HFF-Myc (cell line): ENCODE measurements around the gene LMX1B.

Source experiments
- DNase-seq: peaks from one replicate; pipeline ENCODE4 v3.0.0-alpha.2; 2011; ENCODE audit warnings: low read depth; ENCODE audit errors: extremely low read depth
- H3K4me3 ChIP-seq: replicated peaks from 2 replicates; pipeline ENCODE4 v1.5.1; 2011; ENCODE audit warnings: low read depth, mild to moderate bottlenecking, control low read depth, low read length
- TF ChIP-seq, protein P1 (sequence below): IDR thresholded peaks from 2 replicates; pipeline ENCODE4 v1.5.1; 2012; ENCODE audit warnings: mild to moderate bottlenecking, low read depth, low read length, control low read depth; ENCODE audit errors: missing control alignments

The LMX1B gene

DNA sequence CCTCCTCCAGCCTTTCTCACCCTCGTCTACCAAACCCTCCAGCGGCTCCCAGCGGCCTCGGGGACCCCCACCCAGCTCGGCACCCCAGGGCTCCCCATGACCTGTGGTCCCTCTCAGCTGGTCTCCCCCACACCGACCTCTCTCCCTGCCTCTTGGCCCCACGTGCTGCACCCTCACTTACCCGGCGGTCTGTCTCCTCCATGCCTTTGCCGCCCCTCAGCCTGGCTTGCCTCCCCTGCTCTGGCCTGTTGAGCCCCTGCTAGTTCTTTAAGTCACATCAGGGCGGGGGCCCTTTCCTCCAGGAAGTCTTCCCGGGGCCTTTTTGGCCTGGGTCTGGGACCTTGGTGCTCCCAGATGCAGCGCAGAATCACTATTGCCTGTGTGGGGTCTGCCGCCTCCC is 81.5 kb downstream of the LMX1B start:
- no peak for DNase-seq
- TF ChIP-seq, protein P1, sequence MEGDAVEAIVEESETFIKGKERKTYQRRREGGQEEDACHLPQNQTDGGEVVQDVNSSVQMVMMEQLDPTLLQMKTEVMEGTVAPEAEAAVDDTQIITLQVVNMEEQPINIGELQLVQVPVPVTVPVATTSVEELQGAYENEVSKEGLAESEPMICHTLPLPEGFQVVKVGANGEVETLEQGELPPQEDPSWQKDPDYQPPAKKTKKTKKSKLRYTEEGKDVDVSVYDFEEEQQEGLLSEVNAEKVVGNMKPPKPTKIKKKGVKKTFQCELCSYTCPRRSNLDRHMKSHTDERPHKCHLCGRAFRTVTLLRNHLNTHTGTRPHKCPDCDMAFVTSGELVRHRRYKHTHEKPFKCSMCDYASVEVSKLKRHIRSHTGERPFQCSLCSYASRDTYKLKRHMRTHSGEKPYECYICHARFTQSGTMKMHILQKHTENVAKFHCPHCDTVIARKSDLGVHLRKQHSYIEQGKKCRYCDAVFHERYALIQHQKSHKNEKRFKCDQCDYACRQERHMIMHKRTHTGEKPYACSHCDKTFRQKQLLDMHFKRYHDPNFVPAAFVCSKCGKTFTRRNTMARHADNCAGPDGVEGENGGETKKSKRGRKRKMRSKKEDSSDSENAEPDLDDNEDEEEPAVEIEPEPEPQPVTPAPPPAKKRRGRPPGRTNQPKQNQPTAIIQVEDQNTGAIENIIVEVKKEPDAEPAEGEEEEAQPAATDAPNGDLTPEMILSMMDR, result no peak

DNA sequence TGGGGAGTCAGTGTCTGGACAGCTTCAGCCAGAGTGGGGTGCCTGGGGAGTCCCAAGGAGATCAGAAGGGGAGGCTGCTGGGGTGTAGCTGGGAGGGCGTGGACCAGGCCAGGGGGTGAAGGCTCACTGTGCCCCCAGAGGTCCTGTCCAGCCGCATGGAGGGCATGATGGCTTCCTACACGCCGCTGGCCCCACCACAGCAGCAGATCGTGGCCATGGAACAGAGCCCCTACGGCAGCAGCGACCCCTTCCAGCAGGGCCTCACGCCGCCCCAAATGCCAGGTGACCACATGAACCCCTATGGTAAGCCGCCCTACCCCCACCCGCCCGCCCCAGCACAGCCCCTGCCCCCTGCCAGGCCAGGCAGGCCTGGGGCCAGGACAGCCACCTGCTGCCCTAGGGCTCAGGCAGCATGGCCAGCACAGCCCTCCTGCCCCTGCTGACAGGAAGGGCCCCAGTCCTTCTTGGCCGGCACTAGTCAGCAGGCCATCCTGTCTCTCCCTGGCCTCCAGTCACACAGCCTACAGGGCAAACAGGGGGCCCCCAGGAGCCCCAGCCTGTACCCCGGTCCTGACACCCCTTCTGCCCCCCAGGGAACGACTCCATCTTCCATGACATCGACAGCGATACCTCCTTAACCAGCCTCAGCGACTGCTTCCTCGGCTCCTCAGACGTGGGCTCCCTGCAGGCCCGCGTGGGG is 82.1 kb downstream of the LMX1B start:
- H3K4me3 ChIP-seq, result no peak overlapping the region
- TF ChIP-seq, protein P1, result no peak
- DNase-seq, result no peak

More for the DNA sequence above, 81.5 kb downstream of the LMX1B start:
- H3K4me3 ChIP-seq, result no peak overlapping the region

DNA sequence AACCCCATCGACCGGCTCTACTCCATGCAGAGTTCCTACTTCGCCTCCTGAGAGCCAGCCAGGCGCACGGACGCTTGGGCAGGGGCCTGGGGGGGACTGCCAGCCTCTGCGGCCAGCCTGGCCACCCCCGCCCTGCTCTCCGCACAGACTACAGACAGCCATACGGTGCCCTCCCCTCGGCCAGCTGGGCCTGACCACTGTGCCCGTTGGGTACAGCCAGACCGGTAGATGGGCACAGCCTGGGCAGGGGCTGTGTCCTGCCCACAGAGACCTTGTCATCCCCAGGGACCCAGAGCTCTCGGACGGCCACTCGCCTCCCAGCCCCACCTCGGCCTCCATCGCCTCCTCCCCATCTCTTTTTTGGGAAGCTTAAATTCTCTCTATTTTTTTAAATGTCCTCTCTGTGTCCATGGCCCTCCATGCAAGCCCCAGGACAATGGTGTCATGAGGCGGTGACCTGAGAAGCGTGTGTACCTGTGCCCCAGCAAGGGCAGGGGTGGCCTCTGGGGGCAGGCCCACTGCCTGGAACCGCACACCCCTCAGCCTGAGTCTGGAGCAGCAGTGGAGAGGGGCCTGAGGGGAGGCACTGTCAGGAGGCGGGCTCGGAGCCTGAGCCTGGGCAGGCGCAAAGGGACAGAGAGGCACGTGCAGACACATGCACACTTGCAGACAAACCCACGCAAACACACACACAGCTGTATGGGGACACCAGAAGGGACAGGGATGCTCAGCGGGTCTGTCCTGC is 82.8 kb downstream of the LMX1B start:
- no peak overlapping the region for H3K4me3 ChIP-seq
- DNase-seq, result no peak
- TF ChIP-seq, protein P1, result no peak

DNA sequence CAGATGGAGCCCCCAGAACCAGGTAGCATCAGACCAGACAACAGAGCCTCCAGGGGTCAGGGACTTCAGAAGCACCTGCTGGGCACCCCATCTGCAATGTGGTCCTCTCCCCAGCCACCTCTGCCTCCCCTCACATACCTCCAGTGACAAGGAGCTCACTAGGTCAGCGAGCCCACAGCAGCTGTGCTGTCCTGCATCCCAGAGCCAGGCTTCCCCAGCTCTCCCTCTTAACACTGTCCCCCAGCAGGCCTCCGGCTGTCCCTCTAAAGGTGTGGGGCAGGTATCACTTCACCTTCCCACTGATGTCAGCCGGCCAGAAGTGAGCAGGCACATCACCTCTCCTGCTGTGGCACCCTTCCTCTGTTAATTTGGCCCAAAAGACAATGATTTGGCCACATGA is 83.6 kb downstream of the LMX1B start:
- DNase-seq, result no peak
- H3K4me3 ChIP-seq, result no peak overlapping the region
- TF ChIP-seq, protein P1, result no peak

- DNase-seq, result no peak
- TF ChIP-seq, protein P1, result no peak
- no peak overlapping the region for H3K4me3 ChIP-seq
These were observed 84.5 kb downstream of the LMX1B start for GRCh38 chr9:126698251-126698650.

GRCh38 chr9:126698756-126699155 is 85.0 kb downstream of the LMX1B start:
- DNase-seq, result no peak
- no peak overlapping the region for H3K4me3 ChIP-seq
- TF ChIP-seq, protein P1, result no peak
